Activated T-cell treated with anti-CD3 and anti-CD28 coated beads for 24 hours (primary cell): Measurements from ENCODE around the gene WDR49.
"Not testable (repeated sequence)": the region's sequence is repeated elsewhere in the genome, so short reads cannot be mapped to it uniquely, and the experiment has no call there.

Experiments
- DNase-seq: peaks from one replicate; pipeline ENCODE4 v3.0.0-alpha.2; 2020; ENCODE audit warnings: low read depth

The WDR49 gene

GRCh38 chr3:167614196-167614595, 39.5 kb downstream of the WDR49 start:
- DNase-seq = not testable (repeated sequence)

- DNase-seq = no peak
Observed at GRCh38 chr3:167611718-167612117, 42.0 kb downstream of the WDR49 start.

GRCh38 chr3:167609156-167609555, 44.6 kb downstream of the WDR49 start:
- no peak for DNase-seq

GRCh38 chr3:167606836-167607235, 46.9 kb downstream of the WDR49 start:
- no peak for DNase-seq

GRCh38 chr3:167605871-167606270, 47.9 kb downstream of the WDR49 start:
- no peak for DNase-seq

GRCh38 chr3:167602041-167602440, 51.7 kb downstream of the WDR49 start:
- no peak for DNase-seq

GRCh38 chr3:167587651-167588050, 66.1 kb downstream of the WDR49 start:
- DNase-seq = no peak

GRCh38 chr3:167575000-167575600, 78.6 kb downstream of the WDR49 start:
- DNase-seq = no peak

- DNase-seq = no peak
Observed at GRCh38 chr3:167572991-167573390, 80.8 kb downstream of the WDR49 start.

GRCh38 chr3:167568634-167569033, 85.1 kb downstream of the WDR49 start:
- no peak for DNase-seq

GRCh38 chr3:167565489-167565888, 88.3 kb downstream of the WDR49 start:
- no peak for DNase-seq

GRCh38 chr3:167564612-167565011, 89.1 kb downstream of the WDR49 start:
- no peak for DNase-seq

- DNase-seq = no peak
Observed at GRCh38 chr3:167559924-167560323, 93.8 kb downstream of the WDR49 start.

- DNase-seq = no peak
Observed at GRCh38 chr3:167554898-167555297, 98.8 kb downstream of the WDR49 start.

- no peak for DNase-seq
Observed at GRCh38 chr3:167538081-167538480, 115.7 kb downstream of the WDR49 start.

GRCh38 chr3:167521006-167521355, 132.8 kb downstream of the WDR49 start:
- DNase-seq = no peak

- no peak for DNase-seq
Observed at GRCh38 chr3:167520266-167521005, 133.3 kb downstream of the WDR49 start.

- no peak for DNase-seq
Observed at GRCh38 chr3:167507954-167508353, 145.8 kb downstream of the WDR49 start.

GRCh38 chr3:167502401-167502800, 151.3 kb downstream of the WDR49 start:
- no peak for DNase-seq

- no peak for DNase-seq
Observed at GRCh38 chr3:167501941-167502340, 151.8 kb downstream of the WDR49 start.

GRCh38 chr3:167497903-167498302, 155.8 kb downstream of the WDR49 start:
- DNase-seq = no peak

- no peak for DNase-seq
Observed at GRCh38 chr3:167493244-167493643, 160.5 kb downstream of the WDR49 start.

GRCh38 chr3:167491621-167492020, 162.1 kb downstream of the WDR49 start:
- no peak for DNase-seq

- DNase-seq = no peak
Observed at GRCh38 chr3:167489571-167489970, 164.2 kb downstream of the WDR49 start.
